Fibroblast of lung (primary cell): ENCODE results near the gene GALNT2. TPM values are rescaled to one million over a fixed set of nuclear protein-coding genes. Genes with fewer than 3 reads are reported as not detected.

Source experiments
- DNase-seq, 2 donors: peaks; one replicate each; pipeline versions ENCODE4 v3.0.0 to v3.0.0-alpha.2; 2010; ENCODE audit warnings: low read depth in 2 of 2
- H2AFZ ChIP-seq: 2 replicates; pipeline ENCODE4 v1.5.1; 2012; ENCODE audit warnings: low read length, control low read depth, inconsistent platforms
- H3K27ac ChIP-seq: 2 replicates; pipeline ENCODE4 v1.5.1; 2011; ENCODE audit warnings: low read length, control low read depth; ENCODE audit not compliant: insufficient read depth
- H3K27me3 ChIP-seq: 2 replicates; pipeline ENCODE4 v1.5.1; 2011; ENCODE audit warnings: mild to moderate bottlenecking, low read length; ENCODE audit not compliant: control insufficient read depth, insufficient read depth
- H3K36me3 ChIP-seq: 2 replicates; pipeline ENCODE4 v1.5.1; 2011; ENCODE audit warnings: low read length; ENCODE audit not compliant: control insufficient read depth, insufficient read depth
- H3K4me1 ChIP-seq: 2 replicates; pipeline ENCODE4 v1.5.1; 2011; ENCODE audit warnings: low read length; ENCODE audit not compliant: control insufficient read depth, insufficient read depth; ENCODE audit errors: extremely low read depth
- H3K4me2 ChIP-seq: 2 replicates; pipeline ENCODE4 v1.5.1; 2011; ENCODE audit warnings: low read length, control low read depth; ENCODE audit not compliant: insufficient read depth; ENCODE audit errors: extremely low read depth
- H3K4me3 ChIP-seq, 4 experiments: fragments of 200-600 bp in 1 of 4; sonication (generic) in 1 of 4; replicated peaks in 1 of 4; 2 replicates each; pipeline ENCODE4 v1.5.1; 2011 to 2016; ENCODE audit warnings: low read length in 4 of 4, low read depth in 3 of 4, mild to moderate bottlenecking in 3 of 4, control low read depth in 2 of 4, inconsistent platforms in 1 of 4, mixed read lengths in 1 of 4; ENCODE audit not compliant: insufficient read depth in 1 of 4; ENCODE audit errors: control extremely low read depth in 1 of 4
- H3K79me2 ChIP-seq: 2 replicates; pipeline ENCODE4 v1.5.1; 2012; ENCODE audit warnings: mild to moderate bottlenecking, low read length, inconsistent platforms; ENCODE audit not compliant: control insufficient read depth, insufficient read depth
- H3K9ac ChIP-seq: 2 replicates; pipeline ENCODE4 v1.5.1; 2011; ENCODE audit warnings: mild to moderate bottlenecking, low read length, control low read depth; ENCODE audit not compliant: insufficient read depth
- H3K9me3 ChIP-seq: 2 replicates; pipeline ENCODE4 v1.5.1; 2012; ENCODE audit warnings: low read depth, low read length; ENCODE audit not compliant: control insufficient read depth, insufficient read depth
- H4K20me1 ChIP-seq: 2 replicates; pipeline ENCODE4 v1.5.1; 2011; ENCODE audit warnings: low read length; ENCODE audit not compliant: control insufficient read depth, insufficient read depth; ENCODE audit errors: extremely low read depth
- CTCF ChIP-seq, 2 donors: IDR thresholded peaks in 1 of 2; conservative IDR thresholded peaks in 1 of 2; 1 replicate in 1 of 2; 2 replicates in 1 of 2; pipeline ENCODE4 v1.5.1; 2011 to 2012; ENCODE audit warnings: low read length in 2 of 2, control low read depth in 1 of 2, inconsistent platforms in 1 of 2, low read depth in 1 of 2, mild to moderate bottlenecking in 1 of 2
- EZH2 ChIP-seq: IDR thresholded peaks from 2 replicates; pipeline ENCODE4 v1.5.1; 2012; ENCODE audit warnings: low read length, control low read depth, mild to moderate bottlenecking; ENCODE audit errors: missing control alignments
- polyA plus RNA-seq, 2 donors: library from polyadenylated mRNA; depleted of rRNA in 1 of 2; stranded (reverse) in 1 of 2; unstranded in 1 of 2; fragments of >200 nt; gene quantifications; 2 replicates each; pipeline ENCODE4 v1.2.1, GENCODE V29; 2011 to 2012; ENCODE audit warnings: missing spikeins in 1 of 2
- total RNA-seq: library from RNA; depleted of rRNA; stranded (reverse); fragments of >200 nt; gene quantifications from 2 replicates; pipeline ENCODE4 v1.2.1, GENCODE V29; 2014

GALNT2 gene
- total and polyA plus RNA-seq, 2 donors (not counting 1 experiment from before 2014, with no cell fraction given), result 106 to 115 TPM

- Histone ChIP-seq H3K9ac (no peak overlapping the region), H3K4me1 (no peaks in the 10 kb centered on the region), H2AFZ (no peak overlapping the region), H3K27ac (no peak overlapping the region), H3K9me3 (no peaks in the 10 kb centered on the region), H3K4me2 (no peak overlapping the region), H3K4me3 (no peak overlapping the region), H4K20me1 (no peaks in the 10 kb centered on the region), H3K27me3 (no peaks in the 10 kb centered on the region), H3K36me3 (peaks cover 14% of the 10 kb centered on the region), H3K79me2 (no peaks in the 10 kb centered on the region)
- no peak for DNase-seq
- TF ChIP-seq CTCF (conservative IDR thresholded peaks at IDR 0.05 in 1 of 2, IDR thresholded peaks at IDR 0.05 in 1 of 2; ENCODE audit: low read depth in 1 of 2, low read length in 2 of 2), result no peak
- TF ChIP-seq EZH2, result no peak
These were observed 207.2 kb downstream of the GALNT2 start for GRCh38 chr1:230274254-230274653.

- H3K36me3 ChIP-seq, result peaks cover 17% of the 10 kb centered on the region
- no peaks in the 10 kb centered on the region for H3K9me3 ChIP-seq
- H3K27ac ChIP-seq, result no peak overlapping the region
- H4K20me1 ChIP-seq, result no peaks in the 10 kb centered on the region
- no peak overlapping the region for H2AFZ ChIP-seq
- H3K4me3 ChIP-seq, result no peak overlapping the region
- TF ChIP-seq EZH2 (no peak), CTCF (conservative IDR thresholded peaks at IDR 0.05 in 1 of 2, IDR thresholded peaks at IDR 0.05 in 1 of 2; ENCODE audit: low read depth in 1 of 2, low read length in 2 of 2) (no peak)
- no peak for DNase-seq
- no peak overlapping the region for H3K4me2 ChIP-seq
- H3K9ac ChIP-seq, result no peak overlapping the region
- no peaks in the 10 kb centered on the region for H3K4me1 ChIP-seq
- H3K27me3 ChIP-seq, result no peaks in the 10 kb centered on the region
- no peaks in the 10 kb centered on the region for H3K79me2 ChIP-seq
These were observed 209.4 kb downstream of the GALNT2 start for GRCh38 chr1:230276401-230276800.

- Histone ChIP-seq H3K9ac (no peak overlapping the region), H2AFZ (no peak overlapping the region), H3K9me3 (no peaks in the 10 kb centered on the region), H3K27me3 (no peaks in the 10 kb centered on the region), H3K27ac (no peak overlapping the region), H3K79me2 (no peaks in the 10 kb centered on the region), H3K36me3 (peaks cover 17% of the 10 kb centered on the region), H3K4me2 (no peak overlapping the region), H3K4me3 (no peak overlapping the region), H3K4me1 (no peaks in the 10 kb centered on the region), H4K20me1 (no peaks in the 10 kb centered on the region)
- DNase-seq, result no peak
- TF ChIP-seq EZH2, result no peak
These were observed 210.4 kb downstream of the GALNT2 start for GRCh38 chr1:230277201-230278025.
